Endodermal cell (in vitro differentiated cells): Measurements from ENCODE around the gene TCF4. TPM values are rescaled to one million over a fixed set of nuclear protein-coding genes. Genes with fewer than 3 reads are reported as not detected.

Experiments used
- DNase-seq: peaks from one replicate; pipeline ENCODE4 v3.0.0-alpha.2; 2017
- H3K27ac ChIP-seq: 2 replicates; pipeline ENCODE4 v1.5.1; 2013; ENCODE audit warnings: mild to moderate bottlenecking, low read depth, low read length, moderate library complexity
- H3K27me3 ChIP-seq: 2 replicates; pipeline ENCODE4 v1.6.1; 2013; ENCODE audit warnings: mild to moderate bottlenecking, low read length, moderate library complexity; ENCODE audit not compliant: insufficient read depth, control insufficient read depth, poor library complexity, severe bottlenecking
- H3K36me3 ChIP-seq: 2 replicates; pipeline ENCODE4 v1.7.0; 2013; ENCODE audit warnings: mild to moderate bottlenecking, low read length, moderate library complexity; ENCODE audit not compliant: control insufficient read depth, insufficient read depth
- H3K4me1 ChIP-seq: one replicate; pipeline ENCODE4 v1.7.0; 2013; ENCODE audit warnings: low read length; ENCODE audit not compliant: control insufficient read depth, insufficient read depth
- H3K4me3 ChIP-seq: 2 replicates; pipeline ENCODE4 v1.5.1; 2013; ENCODE audit warnings: mild to moderate bottlenecking, low read length, moderate library complexity
- H3K9ac ChIP-seq: 2 replicates; pipeline ENCODE4 v1.6.1; 2013; ENCODE audit warnings: mild to moderate bottlenecking, low read length, moderate library complexity; ENCODE audit not compliant: poor library complexity, severe bottlenecking; ENCODE audit errors: extremely low read depth
- H3K9me3 ChIP-seq: 2 replicates; pipeline ENCODE4 v1.6.1; 2013; ENCODE audit warnings: mild to moderate bottlenecking, low read length, moderate library complexity; ENCODE audit not compliant: control insufficient read depth
- H3K27ac Mint-ChIP-seq: 2 replicates; pipeline ENCODE4 v1.8.0; 2020; ENCODE audit warnings: mixed read lengths
- H3K27me3 Mint-ChIP-seq: 2 replicates; pipeline ENCODE4 v1.8.0; 2021; ENCODE audit warnings: mild to moderate bottlenecking, mixed read lengths; ENCODE audit not compliant: insufficient read depth
- H3K36me3 Mint-ChIP-seq: 2 replicates; pipeline ENCODE4 v1.8.0; 2020; ENCODE audit warnings: low read depth, mixed read lengths
- H3K4me1 Mint-ChIP-seq: 2 replicates; pipeline ENCODE4 v1.8.0; 2020; ENCODE audit warnings: mixed read lengths
- H3K4me3 Mint-ChIP-seq: 2 replicates; pipeline ENCODE4 v1.8.0; 2020; ENCODE audit warnings: mild to moderate bottlenecking, moderate library complexity, mixed read lengths
- H3K9me3 Mint-ChIP-seq: 2 replicates; pipeline ENCODE4 v1.8.0; 2020; ENCODE audit warnings: mild to moderate bottlenecking, mixed read lengths
- WGBS, 2 experiments: methylation state at CpG; one replicate each; pipeline versions ENCODE4 v1.1.5 to v1.1.7; 2013; ENCODE audit warnings: missing lambda C conversion rate in 2 of 2, mixed read lengths in 1 of 2; ENCODE audit not compliant: insufficient coverage in 1 of 2, insufficient read length in 1 of 2; 5-methylcytosine and 5-hydroxymethylcytosine counted together
- total RNA-seq, 2 donors: library from RNA; stranded (reverse); fragmentation: NEBNext Ultra II Directional in 1 of 2; extraction: Animal tissue kit (Norgen Biotek cat#: 25700) in 1 of 2; gene quantifications; 2 replicates in 1 of 2; 3 replicates in 1 of 2; pipeline ENCODE4 v1.2.1, GENCODE V29; 2021
- TF ChIP-seq, protein P1 (sequence below): fragments of 200-600 bp; sonication (generic); conservative IDR thresholded peaks from 2 replicates; pipeline ENCODE4 v1.5.0; 2021; ENCODE audit warnings: antibody characterized with exemption, mild to moderate bottlenecking

The TCF4 gene
- total RNA-seq, 2 donors from 2014 or later = 40.4 to 58.5 TPM

DNA sequence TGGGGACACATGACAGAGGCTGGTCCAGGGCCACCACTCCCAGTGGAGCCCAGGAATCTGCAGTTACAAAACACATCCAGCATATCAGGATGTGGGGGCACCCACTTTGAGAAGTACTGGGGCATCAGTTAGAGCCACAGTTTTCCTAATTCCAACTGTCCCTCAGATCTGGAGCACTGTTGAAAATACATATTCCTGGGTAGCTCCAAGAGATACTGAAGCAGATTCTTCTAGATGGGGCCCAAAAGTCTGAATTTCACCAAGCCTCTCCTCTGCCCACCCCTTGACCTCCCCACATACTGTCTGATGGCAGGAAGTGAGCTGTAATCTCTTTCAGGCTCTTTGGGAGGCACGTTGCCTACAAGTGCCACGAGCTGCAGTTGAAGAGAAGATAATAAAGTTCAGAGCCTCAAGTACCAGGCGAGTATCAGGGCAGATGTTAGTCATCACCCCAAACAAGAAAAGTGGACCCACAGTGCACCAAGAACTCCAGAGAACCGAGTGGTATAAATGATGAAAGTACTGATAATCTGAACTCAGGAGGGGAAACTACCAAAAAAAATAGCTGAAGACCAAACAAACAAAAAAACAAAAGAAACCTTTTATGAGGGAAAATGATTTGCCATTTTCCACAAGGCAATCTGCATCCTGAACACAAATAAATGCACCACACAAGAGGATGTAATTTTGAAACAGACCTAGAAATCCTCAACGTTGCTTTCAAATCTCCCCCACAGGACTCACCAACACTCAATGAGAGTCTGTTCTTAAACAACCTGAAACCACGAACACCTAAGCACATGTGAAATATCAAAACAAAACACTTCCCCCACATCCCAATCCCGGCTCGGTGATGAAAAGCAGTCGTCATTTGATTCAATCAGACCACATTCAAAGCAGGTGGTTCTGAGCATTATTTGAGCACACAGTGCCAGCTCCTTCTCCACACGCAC, 98.7 kb downstream of the TCF4 start:
- Histone ChIP-seq H3K9ac (no peak overlapping the region), H3K27me3 (no peaks in the 10 kb centered on the region), H3K27ac (no peak overlapping the region), H3K4me3 (no peak overlapping the region), H3K36me3 (no peaks in the 10 kb centered on the region), H3K9me3 (no peaks in the 10 kb centered on the region), H3K4me1 (peaks cover 5% of the 10 kb centered on the region)
- 54 to 65% methylated on average over 2 to 10 of the region's 10 CpGs for WGBS, 2 experiments
- H3K27me3 Mint-ChIP-seq = no peaks in the 10 kb centered on the region
- no peak for DNase-seq
- TF ChIP-seq, protein P1, sequence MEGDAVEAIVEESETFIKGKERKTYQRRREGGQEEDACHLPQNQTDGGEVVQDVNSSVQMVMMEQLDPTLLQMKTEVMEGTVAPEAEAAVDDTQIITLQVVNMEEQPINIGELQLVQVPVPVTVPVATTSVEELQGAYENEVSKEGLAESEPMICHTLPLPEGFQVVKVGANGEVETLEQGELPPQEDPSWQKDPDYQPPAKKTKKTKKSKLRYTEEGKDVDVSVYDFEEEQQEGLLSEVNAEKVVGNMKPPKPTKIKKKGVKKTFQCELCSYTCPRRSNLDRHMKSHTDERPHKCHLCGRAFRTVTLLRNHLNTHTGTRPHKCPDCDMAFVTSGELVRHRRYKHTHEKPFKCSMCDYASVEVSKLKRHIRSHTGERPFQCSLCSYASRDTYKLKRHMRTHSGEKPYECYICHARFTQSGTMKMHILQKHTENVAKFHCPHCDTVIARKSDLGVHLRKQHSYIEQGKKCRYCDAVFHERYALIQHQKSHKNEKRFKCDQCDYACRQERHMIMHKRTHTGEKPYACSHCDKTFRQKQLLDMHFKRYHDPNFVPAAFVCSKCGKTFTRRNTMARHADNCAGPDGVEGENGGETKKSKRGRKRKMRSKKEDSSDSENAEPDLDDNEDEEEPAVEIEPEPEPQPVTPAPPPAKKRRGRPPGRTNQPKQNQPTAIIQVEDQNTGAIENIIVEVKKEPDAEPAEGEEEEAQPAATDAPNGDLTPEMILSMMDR = no peak
- no peak overlapping the region for H3K4me3 Mint-ChIP-seq
- H3K27ac Mint-ChIP-seq = peak overlapping the region; percentile 83
- H3K4me1 Mint-ChIP-seq = peaks cover 29% of the 10 kb centered on the region
- H3K9me3 Mint-ChIP-seq = no peaks in the 10 kb centered on the region
- H3K36me3 Mint-ChIP-seq = no peaks in the 10 kb centered on the region

- H3K4me3 ChIP-seq = no peak overlapping the region
- no peaks in the 10 kb centered on the region for H3K27me3 ChIP-seq
- Mint-ChIP-seq H3K4me3 (no peak overlapping the region), H3K36me3 (no peaks in the 10 kb centered on the region), H3K27ac (peak overlapping the region; percentile 83), H3K9me3 (no peaks in the 10 kb centered on the region), H3K4me1 (peaks cover 29% of the 10 kb centered on the region), H3K27me3 (no peaks in the 10 kb centered on the region)
- TF ChIP-seq, protein P1 = no peak
- peaks cover 5% of the 10 kb centered on the region for H3K4me1 ChIP-seq
- peak; percentile 70 for DNase-seq
- no peaks in the 10 kb centered on the region for H3K36me3 ChIP-seq
- H3K9ac ChIP-seq = no peak overlapping the region
- H3K27ac ChIP-seq = no peak overlapping the region
- WGBS, 2 experiments = 9% methylated on average over 2 of the region's 2 CpGs; no CpG with 5 or more reads in 1 of the 2 experiments
- no peaks in the 10 kb centered on the region for H3K9me3 ChIP-seq
Measured at GRCh38 chr18:55488473-55488872, 99.5 kb downstream of the TCF4 start.

GRCh38 chr18:55487997-55488396, 100.0 kb downstream of the TCF4 start:
- WGBS, 2 experiments = 79 to 100% methylated on average over 1 to 4 of the region's 4 CpGs
- H3K4me3 ChIP-seq = no peak overlapping the region
- H3K36me3 Mint-ChIP-seq = no peaks in the 10 kb centered on the region
- DNase-seq = no peak
- peaks cover 29% of the 10 kb centered on the region for H3K4me1 Mint-ChIP-seq
- no peaks in the 10 kb centered on the region for H3K9me3 Mint-ChIP-seq
- H3K27ac Mint-ChIP-seq = no peak overlapping the region
- H3K9me3 ChIP-seq = no peaks in the 10 kb centered on the region
- H3K4me1 ChIP-seq = peaks cover 5% of the 10 kb centered on the region
- TF ChIP-seq, protein P1 = no peak
- no peak overlapping the region for H3K9ac ChIP-seq
- no peak overlapping the region for H3K4me3 Mint-ChIP-seq
- no peak overlapping the region for H3K27ac ChIP-seq
- H3K27me3 Mint-ChIP-seq = no peaks in the 10 kb centered on the region
- no peaks in the 10 kb centered on the region for H3K27me3 ChIP-seq
- H3K36me3 ChIP-seq = no peaks in the 10 kb centered on the region
